GM18861 (cell line): Measurements from ENCODE around the gene PLXNA4.

ENCODE experiments used
- ATAC-seq: cut with Tn5 transposase; IDR thresholded peaks from one replicate; pipeline ENCODE4 v1.9.1; 2021; ENCODE audit not compliant: unreplicated experiment

PLXNA4 gene

DNA sequence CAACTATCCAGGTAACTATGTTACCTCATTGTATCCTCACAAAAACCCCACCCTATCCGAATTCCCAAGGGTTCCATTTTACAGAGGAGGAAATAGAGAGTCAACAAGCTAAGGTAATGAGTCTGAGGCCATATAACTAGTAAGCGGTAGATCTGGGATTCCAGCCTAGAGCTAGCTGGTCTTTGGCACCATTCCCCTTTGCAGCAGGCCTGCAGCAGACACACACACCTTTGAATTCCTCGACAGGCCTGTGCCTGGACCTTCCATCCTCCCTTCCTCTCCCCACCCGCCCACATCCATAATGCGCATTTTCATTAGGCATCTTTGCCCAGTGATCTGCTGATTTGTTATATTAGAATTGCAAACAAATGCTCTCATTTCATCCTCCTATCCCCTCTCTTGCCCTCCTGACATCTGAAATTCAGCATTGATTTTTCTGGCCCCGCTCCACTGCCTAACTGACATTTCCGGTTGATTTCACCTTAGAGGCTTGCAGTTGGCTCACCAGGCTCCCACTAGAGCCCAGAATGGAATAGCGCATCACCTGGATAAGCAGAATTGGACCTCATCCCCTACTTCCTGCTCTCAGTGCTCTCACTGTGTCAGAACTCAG is 129.5 kb downstream of the PLXNA4 start:
- no peak for ATAC-seq

DNA sequence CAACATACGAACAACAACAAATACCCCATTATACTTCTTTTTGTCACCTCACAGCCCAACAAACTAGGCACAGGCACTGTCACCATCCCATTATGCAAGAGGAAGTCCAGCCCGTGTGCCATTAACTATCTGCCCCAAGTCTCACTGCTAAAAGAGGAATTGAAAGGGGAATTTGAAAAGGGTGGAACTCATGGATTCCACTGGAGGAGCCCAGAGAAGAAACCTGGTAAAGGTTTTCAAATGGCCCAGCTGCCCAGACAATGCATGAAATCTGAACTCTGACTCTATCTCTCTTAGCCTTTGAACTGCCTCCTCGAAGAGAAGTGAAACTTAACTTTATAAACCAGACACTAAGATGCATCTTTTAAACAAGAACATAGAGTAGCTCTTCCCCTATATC is 130.0 kb downstream of the PLXNA4 start:
- no peak for ATAC-seq

DNA sequence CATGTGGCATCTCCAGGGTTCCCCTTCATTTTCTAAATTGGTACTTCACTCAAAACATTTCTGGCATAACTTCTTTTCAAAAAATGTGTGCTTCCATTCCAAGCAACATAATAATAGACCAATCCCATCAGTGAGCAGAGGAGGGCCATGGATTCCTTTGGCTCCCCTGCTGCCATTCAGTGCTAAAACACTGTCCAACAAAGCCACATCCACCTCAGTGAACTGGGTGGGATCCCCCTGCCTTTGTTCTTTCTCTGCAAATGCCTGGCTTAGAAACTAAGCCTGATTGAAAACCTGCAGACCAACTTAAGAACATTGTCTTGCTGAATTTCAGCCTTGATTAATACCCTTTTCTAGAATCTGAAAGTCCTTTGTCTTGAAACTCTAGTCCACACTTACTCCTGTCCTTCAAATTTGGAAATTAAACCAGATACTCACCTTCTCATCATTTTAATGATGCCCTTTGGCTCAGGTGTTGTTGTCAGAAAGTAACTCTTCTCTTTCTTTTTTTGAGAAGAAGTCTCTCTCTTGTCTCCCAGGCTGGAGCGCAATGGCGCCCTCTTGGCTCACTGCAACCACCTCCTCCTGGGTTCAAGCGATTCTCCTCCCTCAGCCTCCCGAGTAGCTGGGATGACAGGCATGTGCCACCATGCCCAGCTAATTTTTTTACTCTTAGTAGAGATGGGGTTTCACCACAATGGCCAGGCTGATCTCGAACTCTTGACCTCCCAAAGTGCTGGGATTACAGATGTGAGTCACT is 132.3 kb downstream of the PLXNA4 start:
- no peak for ATAC-seq

DNA sequence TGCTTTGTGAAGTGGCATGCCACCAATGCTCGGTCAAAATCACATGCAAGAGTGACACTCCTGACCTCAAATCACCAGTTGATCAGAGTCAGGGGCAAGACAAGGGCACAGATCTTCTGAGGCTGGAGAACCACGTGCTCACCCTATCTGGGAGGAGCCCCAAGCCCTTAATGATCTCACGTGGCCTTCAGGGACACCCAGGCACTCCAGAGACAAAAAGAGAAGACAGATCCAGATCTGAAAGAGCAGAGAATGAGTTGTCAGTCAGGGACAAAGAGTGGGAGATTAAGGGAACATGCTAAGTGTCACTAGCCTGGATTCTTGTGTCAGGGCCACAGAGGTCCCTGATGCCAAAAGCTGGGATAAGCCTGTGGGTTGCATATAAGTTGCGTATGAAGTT is 134.3 kb downstream of the PLXNA4 start:
- ATAC-seq: no peak

DNA sequence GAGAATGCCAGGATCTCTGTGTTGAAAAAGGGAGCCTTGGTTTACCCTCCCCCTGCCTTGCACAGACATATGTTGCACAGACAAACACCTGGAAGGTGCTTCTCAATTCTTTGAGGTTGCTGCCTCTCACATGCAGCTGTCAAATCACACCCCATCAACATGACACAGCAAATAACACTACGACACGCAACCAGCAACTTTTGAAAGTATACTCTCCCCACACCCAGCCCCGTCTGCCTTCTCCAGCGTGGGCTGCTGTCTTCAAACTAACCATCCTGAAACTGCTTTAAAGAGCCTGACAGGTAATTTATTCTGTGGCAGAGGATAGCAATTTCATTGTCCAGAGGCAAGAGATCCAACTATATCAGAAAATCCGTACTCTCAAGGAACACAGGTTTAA is 136.1 kb downstream of the PLXNA4 start:
- ATAC-seq: no peak

DNA sequence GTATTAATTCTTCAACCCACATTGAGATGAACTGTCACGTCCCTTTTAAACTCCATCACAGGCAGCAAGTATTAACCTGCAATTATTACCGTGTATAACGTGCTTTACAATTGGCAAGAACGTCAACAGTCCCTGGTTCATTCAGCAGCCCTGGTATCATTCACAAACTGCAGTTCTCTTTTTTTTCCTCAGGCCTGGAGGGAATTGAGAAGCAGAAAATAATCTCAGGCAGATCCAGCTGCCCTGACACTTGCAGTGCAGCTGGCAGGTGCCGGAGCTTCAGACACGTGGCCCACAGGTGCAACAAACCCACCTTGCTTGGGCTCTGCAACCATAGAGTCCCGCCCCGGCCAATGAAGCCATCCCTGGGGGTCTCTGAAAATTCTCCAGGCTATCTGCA is 137.3 kb downstream of the PLXNA4 start:
- ATAC-seq: no peak

DNA sequence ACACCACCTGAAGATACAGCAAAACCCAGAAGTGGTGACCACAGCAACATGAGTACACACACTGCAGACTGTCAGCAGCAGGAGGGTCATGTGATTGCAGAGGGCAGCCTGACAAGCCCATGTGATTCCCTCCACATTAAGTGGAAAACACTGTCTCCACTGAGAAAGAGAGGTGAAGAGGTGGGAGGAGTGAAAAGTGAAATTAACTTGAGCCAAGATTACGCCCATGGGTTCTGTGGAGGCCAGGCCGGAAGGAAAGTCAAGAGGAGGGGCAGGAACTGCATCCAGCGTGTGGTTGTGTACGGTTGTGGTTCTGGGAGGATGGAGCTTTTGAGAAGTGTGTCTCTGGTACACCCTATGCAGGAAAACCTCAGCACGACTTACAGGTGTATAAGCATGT is 138.5 kb downstream of the PLXNA4 start:
- ATAC-seq: no peak

DNA sequence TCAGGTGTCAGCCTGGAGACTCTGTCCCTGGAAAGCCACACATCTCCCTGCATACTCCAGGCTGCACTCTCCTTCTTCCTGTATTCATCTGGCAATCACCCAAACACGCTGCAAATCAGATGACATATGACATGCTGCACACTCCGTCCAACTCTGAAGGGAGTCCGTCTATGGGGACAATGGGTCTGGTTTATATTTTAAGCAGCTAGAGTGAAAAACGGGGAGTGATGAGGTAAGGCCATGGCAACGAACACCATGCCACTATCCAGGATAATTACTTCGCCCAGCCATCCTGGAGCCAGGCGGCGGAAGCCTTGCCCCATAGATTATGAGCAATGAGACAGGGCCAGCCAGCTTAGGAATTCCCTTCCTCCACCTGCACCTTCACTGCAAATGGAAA is 140.1 kb downstream of the PLXNA4 start:
- ATAC-seq: no peak

DNA sequence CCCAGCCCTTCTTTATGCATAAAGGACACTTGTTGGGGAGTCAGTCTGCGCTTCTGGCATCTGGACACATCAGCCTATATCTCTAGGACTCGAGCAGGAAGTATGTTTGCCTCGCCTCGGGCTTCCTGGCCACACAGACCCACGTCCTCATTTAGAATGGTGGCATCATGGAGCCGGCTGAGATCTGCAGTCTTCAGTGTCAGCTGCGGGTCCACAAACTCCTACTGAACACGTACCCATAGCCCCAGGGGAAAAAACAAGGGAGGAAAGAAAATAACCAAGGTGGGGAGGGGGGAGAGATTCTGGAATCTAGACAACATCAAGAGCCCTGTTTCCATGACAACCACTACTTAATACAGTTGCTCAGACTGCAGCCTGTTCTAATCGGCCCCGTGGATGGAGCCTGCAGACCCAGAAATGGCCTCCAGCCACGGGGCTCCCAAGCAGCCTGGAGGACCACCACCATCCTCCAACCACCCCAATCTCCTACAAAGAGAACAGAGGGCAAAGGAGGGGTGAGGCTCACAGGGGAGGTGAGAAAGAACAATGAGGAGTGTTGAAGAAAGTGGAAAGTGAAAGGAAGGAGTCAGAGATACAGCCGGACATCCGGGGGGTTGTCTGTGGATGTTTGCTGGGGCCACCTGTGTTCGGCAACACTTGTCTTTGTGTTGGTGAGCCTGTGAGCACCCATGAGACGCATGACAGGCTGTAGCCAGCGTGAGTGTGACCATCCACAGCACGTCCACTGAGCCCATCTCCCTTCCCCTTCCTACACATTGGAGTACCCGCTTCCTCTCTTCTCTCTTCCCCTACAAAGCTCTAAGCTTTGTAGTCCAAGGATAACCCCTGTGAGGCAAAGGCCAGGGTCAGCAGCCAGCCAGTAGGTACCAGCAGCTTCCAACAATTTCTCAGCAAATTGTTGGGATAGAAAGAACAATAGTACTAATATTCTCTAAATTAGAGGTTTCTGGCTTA is 141.0 kb downstream of the PLXNA4 start:
- no peak for ATAC-seq

DNA sequence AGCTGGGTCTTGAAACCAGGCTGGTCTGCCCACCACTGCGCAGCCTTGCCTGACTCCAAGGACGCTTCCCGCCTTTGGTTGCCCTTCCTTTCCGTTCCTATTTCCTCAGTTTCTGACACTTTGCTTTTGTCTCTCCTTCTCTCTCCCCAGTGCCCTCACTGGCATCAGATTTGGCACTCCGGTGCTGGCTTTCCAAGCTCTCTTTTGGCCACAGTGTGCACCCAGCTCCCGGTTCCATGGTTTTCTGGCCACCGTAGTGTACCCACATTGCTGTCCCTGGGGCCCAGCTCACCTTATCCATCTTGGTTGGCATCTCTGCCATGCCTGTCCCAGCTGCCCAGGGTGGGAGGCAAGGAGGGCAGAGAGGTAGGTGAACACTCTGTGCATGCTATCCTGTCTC is 142.2 kb downstream of the PLXNA4 start:
- no peak for ATAC-seq

DNA sequence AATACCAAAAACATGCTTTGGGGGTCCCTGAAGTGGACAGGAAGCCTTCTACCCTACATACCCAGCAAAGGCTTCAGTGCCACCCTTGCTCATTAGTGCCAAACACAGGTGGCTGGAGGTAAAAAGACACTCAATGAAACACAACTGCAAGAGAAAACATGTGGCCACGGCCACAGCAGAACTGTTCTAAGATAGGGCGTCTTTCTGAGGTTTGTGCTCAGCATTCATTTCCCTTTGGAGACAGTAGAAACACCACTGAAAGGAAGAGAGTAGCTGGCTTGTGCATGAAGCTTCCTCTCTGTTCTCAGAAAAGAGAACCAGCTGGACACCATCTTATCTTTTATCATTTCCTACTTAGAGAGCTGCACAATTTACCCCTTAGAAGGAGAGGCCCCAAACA is 143.0 kb downstream of the PLXNA4 start:
- no peak for ATAC-seq

DNA sequence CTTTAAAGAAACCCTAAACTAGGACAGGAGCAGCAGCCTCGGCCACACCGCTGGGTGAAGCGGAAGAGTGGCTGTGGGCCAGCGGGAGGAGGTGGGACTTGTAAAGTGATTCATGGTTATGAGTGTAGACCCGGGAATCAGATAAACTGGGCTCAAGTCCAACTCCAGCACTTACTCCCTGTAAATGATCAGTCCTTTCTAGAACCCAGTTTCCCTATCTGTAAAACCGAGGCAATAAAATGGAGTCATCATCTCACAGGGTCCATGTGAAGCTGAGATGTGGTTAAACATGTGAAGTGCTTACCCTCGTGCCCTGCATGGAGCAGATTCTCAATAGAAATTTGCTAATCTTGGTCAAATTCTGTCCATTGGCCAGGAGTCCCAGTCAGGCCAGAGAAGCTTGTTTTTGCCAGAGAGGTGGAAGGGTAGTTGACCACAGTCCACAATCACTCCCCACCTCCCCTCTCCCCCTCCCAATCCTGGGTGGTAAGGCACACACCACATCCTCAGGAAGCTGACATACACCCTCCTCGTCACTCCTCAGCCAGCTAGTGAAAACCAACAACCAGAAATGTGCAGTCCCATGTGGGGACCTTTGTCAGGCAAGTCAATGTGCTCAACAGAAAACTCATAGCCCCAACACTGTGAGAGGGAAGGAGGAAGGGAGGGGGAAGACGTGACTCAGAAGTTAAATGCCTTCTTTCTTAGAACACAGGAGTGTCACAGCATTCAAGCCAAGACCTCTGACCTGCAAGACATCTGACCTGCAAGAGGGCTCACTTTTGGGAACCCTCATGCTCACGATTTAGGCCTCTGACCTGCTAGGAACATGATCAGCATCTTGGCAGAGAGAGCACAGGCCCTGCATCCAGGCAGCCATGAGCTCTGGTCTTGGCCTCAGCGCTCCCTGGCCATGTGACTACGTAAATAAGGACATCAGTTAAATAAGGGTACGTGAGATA is 145.1 kb downstream of the PLXNA4 start:
- no peak for ATAC-seq

DNA sequence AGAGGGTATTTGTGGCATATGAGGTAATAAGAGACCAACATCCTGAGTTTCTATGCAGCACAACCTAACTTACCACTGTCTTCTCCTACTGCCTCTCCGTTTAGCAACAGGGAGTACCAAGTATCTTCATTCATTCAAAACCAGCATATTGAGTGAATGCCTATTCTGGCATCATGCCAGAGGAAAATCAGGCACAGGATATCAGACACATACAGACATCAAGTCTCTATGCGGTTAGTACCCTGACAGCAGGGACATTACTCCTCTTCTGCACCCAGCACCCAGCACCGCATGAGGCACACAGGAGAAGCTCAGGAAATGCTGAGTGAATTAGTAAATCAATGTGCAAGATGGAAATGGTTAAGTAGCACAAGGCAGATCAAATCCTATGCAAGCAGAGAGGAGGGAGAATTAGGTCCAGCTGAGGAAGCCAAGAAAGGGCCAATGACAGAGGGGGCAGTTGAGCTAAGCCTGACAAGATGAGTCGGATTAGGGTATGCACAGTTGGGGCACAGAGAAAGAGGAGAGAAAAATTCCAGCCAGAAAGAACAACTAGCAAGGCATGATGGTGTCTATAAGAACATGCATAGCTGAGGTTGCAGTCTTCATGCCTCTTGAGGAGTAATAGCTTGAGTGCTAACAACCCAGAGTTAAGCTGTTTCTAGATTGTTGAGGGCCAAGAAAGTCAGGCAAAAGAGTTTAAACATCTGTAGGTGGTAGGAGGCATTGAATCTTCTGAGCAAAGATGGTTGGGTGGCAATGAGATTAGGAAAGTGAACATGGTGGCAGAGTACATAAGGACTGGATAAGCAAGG is 146.0 kb downstream of the PLXNA4 start:
- ATAC-seq: no peak

DNA sequence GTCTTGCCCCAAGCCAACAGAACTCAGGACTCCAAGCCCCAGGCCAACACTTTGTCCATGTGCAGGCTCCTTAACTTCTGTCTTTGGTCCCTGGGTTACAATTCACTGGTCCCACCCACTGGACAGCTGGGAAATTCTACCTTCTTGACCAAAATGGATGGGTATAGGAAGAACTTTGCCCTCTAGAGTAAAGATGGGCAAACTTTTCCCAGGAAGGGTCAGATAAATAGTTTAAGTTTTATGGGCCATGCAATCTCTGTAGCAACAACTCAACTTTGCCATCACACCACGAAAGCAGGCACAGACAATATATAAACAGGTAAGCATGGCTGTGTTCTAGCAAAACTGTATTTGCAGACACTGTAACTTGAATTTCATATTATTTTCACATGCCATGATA is 147.1 kb downstream of the PLXNA4 start:
- no peak for ATAC-seq

DNA sequence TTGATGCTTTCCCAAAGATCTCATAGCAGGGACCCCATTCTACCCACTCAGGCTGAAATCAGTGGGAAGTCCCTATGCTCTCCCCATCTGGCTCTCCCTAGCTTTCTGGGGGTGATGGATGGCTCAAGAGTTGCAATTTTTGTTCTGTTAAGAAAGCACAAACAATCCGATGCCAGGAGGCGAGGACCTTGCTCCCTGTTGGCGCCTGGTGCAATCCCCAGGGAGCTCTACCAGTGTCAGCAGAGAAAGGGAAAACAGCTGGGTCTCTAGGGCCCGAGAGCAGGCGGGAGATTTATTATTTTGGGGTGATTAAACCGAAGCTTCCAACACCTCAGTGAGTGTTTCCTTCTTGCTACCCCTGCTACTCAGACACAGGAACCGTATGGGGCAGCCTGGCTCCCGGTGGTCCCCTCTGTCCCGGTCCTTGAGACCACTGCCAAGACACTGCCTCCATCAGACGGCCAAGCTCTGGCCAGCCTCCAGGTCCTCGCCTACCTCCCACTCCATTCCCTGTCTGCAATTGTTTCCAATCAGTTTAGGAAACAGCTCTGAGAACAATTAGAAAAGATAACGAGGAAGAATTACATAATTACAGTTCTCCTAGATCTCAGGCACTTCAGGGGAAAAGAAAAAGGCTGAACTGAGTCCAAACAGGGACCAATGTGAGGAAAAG is 147.9 kb downstream of the PLXNA4 start:
- ATAC-seq: no peak

DNA sequence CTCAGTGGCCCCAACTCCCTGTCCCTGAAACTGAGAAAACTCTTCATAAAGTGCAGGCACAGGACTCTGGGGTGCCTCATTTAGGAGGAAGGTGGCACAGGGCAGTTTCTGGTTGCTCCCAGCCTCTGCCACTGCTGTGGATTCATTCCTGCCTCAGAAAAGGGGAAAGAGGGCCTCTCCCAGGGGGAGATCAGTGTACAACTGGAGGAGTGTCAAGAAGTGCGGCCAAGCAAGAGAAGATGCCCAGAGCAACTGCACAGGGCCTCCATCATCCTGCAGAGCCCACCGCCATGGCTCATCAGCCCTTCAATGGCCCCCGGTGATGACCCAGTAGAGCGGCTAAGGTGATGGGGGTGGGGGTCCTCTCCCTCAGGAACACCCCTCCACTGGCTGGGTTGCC is 150.3 kb downstream of the PLXNA4 start:
- no peak for ATAC-seq

DNA sequence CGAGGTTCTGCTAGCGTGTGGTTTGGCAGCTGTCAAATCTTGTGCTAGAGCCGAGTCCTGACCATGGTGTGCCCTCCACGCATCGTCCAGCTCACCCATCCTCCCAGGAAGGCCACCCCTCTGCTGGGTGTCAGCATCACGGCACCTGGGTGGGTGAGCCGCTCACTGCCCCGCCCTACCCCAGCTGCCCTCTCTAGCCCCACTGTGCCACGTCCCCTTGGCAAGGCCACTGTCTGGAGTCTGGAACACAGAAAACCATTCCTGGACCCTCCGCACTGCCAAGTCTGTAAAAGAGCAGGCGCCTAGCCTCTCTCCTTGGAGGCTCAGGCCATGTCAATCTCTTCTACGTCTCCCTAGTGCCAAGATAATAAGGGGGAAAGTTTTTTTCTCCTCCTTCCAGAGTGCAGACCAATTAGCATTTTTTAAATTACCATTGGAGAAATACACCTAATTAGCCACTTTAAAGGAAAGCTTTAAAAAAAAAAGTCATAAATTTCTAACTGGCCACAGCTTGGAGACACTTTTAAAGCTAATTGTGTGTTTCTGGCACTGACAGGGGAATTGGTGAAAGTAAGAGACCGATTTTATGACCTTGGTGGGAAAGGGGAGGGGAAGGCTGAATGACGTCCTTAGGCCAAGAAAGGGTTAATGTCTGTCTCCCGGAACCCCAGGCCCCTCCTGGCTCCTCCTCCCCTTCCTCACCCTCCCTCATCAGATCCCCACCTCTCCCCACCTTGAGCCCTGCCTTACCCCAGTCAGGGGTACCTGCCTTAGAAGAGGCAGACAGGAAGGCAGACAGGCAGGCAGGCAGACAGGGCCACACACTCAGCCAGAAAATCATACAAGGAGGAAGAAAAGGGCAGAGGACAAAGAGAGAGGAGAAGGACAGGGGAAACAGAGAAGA is 151.2 kb downstream of the PLXNA4 start:
- no peak for ATAC-seq

DNA sequence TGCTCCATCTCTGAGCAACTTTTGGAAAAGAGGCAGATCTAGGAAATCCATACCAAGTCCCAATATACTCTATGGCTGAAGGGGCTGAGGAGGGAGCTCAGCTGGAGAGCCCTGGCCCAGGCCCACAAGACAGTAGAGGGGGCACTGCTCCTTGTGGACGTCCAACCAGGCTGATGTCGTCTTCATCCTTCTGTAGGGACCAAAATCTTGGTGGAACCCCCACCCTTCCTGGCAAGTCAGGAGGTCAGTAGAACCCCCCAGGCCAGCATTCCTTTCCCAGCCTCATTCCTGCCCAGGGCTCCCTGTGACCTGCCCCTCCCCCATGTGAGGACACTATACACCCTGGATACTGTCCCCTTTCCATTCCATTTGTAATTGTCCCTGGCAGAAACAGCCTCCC is 152.0 kb downstream of the PLXNA4 start:
- no peak for ATAC-seq
